Measurements from ENCODE around the gene OXCT1. TPM values are rescaled to one million over a fixed set of nuclear protein-coding genes. Genes with fewer than 3 reads are reported as not detected.

OXCT1 gene
- total and polyA plus RNA-seq, 2 experiments from 2014 or later = 16.1 to 20.5 TPM

- no peaks in the 10 kb centered on the region for H3K9me2 ChIP-seq (ENCODE audit: insufficient read depth)
- H3K9me3 ChIP-seq (ENCODE audit: low read depth) = no peaks in the 10 kb centered on the region
- H3K27ac ChIP-seq = no peak overlapping the region
- H4K20me1 ChIP-seq (ENCODE audit: insufficient read depth) = no peaks in the 10 kb centered on the region
- H3K4me3 ChIP-seq = no peak overlapping the region
- in situ Hi-C loops (cut with MboI) = loop anchor here (25.0 kb wide), 1 partner anchor 572 kb away; no protein-coding TSS in a partner anchor
- DNase-seq = no peak
- peaks cover 14% of the 10 kb centered on the region for H3K4me1 ChIP-seq (ENCODE audit: insufficient read depth)
- WGBS, 2 experiments (ENCODE audit: low coverage in 1 of 2, low lambda C conversion rate in 2 of 2, missing lambda C conversion rate in 2 of 2) = 96 to 97% methylated on average over 1 of the region's 1 CpG
- no peak overlapping the region for H2AFZ ChIP-seq
- peaks cover 5% of the 10 kb centered on the region for H3K36me3 ChIP-seq (ENCODE audit: low read depth)
- no peak for TF ChIP-seq EZH2phosphoT487 (IDR thresholded peaks at IDR 0.05; ENCODE audit: insufficient read depth, low read depth)
- no peak overlapping the region for H3K9ac ChIP-seq
- peaks cover 14% of the 10 kb centered on the region for H3F3A ChIP-seq (ENCODE audit: insufficient read depth)
- H3K79me2 ChIP-seq (ENCODE audit: insufficient read depth) = no peaks in the 10 kb centered on the region
- no peaks in the 10 kb centered on the region for H3K27me3 ChIP-seq (replicated peaks; ENCODE audit: insufficient read depth)
- H3K4me2 ChIP-seq (ENCODE audit: unreplicated experiment) = no peak overlapping the region
Observed at GRCh38 chr5:41834506-41834905, 35.7 kb downstream of the OXCT1 start.

DNA sequence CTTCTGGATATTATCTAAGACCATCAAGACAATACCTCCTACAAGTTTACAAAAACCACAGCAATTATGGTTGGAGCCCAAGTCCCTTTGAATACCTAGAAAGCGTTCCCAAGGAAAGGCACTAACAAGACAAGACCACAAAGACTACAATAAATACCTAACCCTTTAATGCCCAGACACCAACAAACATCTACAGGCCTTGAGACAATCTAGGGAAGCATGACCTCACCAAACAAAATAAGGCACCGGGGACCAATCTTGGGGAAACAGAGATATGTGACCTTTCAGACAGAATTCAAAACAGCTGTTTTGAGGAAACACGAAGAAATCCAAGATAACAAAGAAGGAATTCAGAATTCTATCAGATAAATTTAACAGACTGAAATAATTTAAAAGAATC lies 37.8 kb downstream of the OXCT1 start:
- WGBS, 2 experiments (ENCODE audit: low coverage in 1 of 2, low lambda C conversion rate in 2 of 2, missing lambda C conversion rate in 2 of 2) = 92% methylated on average over 3 of the region's 3 CpGs
- in situ Hi-C loops (cut with MboI) = loop anchor here (25.0 kb wide), 1 partner anchor 570 kb away; no protein-coding TSS in a partner anchor

DNA sequence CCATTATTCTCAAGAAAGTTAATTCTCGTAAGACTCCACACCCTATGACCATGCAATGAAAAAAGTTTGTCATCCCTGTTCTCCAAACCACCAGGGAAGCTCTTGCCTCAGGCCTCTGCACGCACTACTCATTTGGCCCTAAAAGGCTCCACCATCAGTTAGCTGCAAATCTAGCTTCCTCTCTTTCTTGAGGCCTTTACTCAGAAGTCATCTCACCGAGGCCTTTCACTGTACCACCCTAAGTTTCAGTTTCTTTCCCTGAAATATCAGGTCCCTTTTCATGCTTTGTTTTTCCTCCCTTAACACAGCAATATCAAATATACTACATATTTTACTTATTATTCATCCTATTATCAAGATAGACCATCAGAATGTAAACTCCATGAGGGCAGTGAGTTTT lies 39.1 kb downstream of the OXCT1 start:
- Histone ChIP-seq H3K9ac (no peak overlapping the region), H3K79me2 (ENCODE audit: insufficient read depth) (no peaks in the 10 kb centered on the region), H3K4me1 (ENCODE audit: insufficient read depth) (peaks cover 13% of the 10 kb centered on the region), H4K20me1 (ENCODE audit: insufficient read depth) (no peaks in the 10 kb centered on the region), H2AFZ (no peak overlapping the region), H3K9me2 (ENCODE audit: insufficient read depth) (no peaks in the 10 kb centered on the region), H3K4me2 (ENCODE audit: unreplicated experiment) (no peak overlapping the region), H3K27me3 (replicated peaks; ENCODE audit: insufficient read depth) (no peaks in the 10 kb centered on the region), H3K27ac (no peak overlapping the region), H3K9me3 (ENCODE audit: low read depth) (no peaks in the 10 kb centered on the region), H3K36me3 (ENCODE audit: low read depth) (peaks cover 5% of the 10 kb centered on the region), H3K4me3 (no peak overlapping the region), H3F3A (ENCODE audit: insufficient read depth) (peaks cover 13% of the 10 kb centered on the region)
- WGBS, 2 experiments (ENCODE audit: low coverage in 1 of 2, low lambda C conversion rate in 2 of 2, missing lambda C conversion rate in 2 of 2) = 92 to 99% methylated on average over 3 of the region's 3 CpGs
- TF ChIP-seq EZH2phosphoT487 (IDR thresholded peaks at IDR 0.05; ENCODE audit: insufficient read depth, low read depth) = no peak
- no peak for TF ChIP-seq EZH2 (IDR thresholded peaks at IDR 0.05; ENCODE audit: insufficient read depth, poor library complexity, severe bottlenecking)
- in situ Hi-C loops (cut with MboI) = loop anchor here (25.0 kb wide), 1 partner anchor 569 kb away; no protein-coding TSS in a partner anchor
- no peak for DNase-seq

More for the DNA sequence above, 37.8 kb downstream of the OXCT1 start:
- no peak overlapping the region for H3K4me3 ChIP-seq
- no peak overlapping the region for H3K9ac ChIP-seq
- TF ChIP-seq EZH2phosphoT487 (IDR thresholded peaks at IDR 0.05; ENCODE audit: insufficient read depth, low read depth) (no peak), EZH2 (IDR thresholded peaks at IDR 0.05; ENCODE audit: insufficient read depth, poor library complexity, severe bottlenecking) (no peak)
- peaks cover 5% of the 10 kb centered on the region for H3K36me3 ChIP-seq (ENCODE audit: low read depth)
- H3K9me2 ChIP-seq (ENCODE audit: insufficient read depth) = no peaks in the 10 kb centered on the region
- no peaks in the 10 kb centered on the region for H3K9me3 ChIP-seq (ENCODE audit: low read depth)
- no peak overlapping the region for H2AFZ ChIP-seq
- peaks cover 14% of the 10 kb centered on the region for H3F3A ChIP-seq (ENCODE audit: insufficient read depth)
- H3K4me2 ChIP-seq (ENCODE audit: unreplicated experiment) = no peak overlapping the region
- no peak overlapping the region for H3K27ac ChIP-seq
- no peak for DNase-seq
- peaks cover 14% of the 10 kb centered on the region for H3K4me1 ChIP-seq (ENCODE audit: insufficient read depth)
- no peaks in the 10 kb centered on the region for H3K27me3 ChIP-seq (replicated peaks; ENCODE audit: insufficient read depth)
- H4K20me1 ChIP-seq (ENCODE audit: insufficient read depth) = no peaks in the 10 kb centered on the region
- H3K79me2 ChIP-seq (ENCODE audit: insufficient read depth) = no peaks in the 10 kb centered on the region

- no peak overlapping the region for H3K9ac ChIP-seq
- no peaks in the 10 kb centered on the region for H3K79me2 ChIP-seq (ENCODE audit: insufficient read depth)
- no peaks in the 10 kb centered on the region for H3K27me3 ChIP-seq (replicated peaks; ENCODE audit: insufficient read depth)
- no peaks in the 10 kb centered on the region for H3F3A ChIP-seq (ENCODE audit: insufficient read depth)
- H4K20me1 ChIP-seq (ENCODE audit: insufficient read depth) = no peaks in the 10 kb centered on the region
- no peak overlapping the region for H3K4me2 ChIP-seq (ENCODE audit: unreplicated experiment)
- peaks cover 5% of the 10 kb centered on the region for H3K36me3 ChIP-seq (ENCODE audit: low read depth)
- no peak overlapping the region for H2AFZ ChIP-seq
- DNase-seq = no peak
- 100% methylated on average over 1 of the region's 1 CpG for WGBS, 2 experiments (ENCODE audit: low coverage in 1 of 2, low lambda C conversion rate in 2 of 2, missing lambda C conversion rate in 2 of 2)
- in situ Hi-C loops (cut with MboI) = loop anchor here (25.0 kb wide), 1 partner anchor 565 kb away; no protein-coding TSS in a partner anchor
- H3K4me3 ChIP-seq = no peak overlapping the region
- no peaks in the 10 kb centered on the region for H3K9me2 ChIP-seq (ENCODE audit: insufficient read depth)
- H3K27ac ChIP-seq = no peak overlapping the region
- H3K4me1 ChIP-seq (ENCODE audit: insufficient read depth) = no peaks in the 10 kb centered on the region
- no peaks in the 10 kb centered on the region for H3K9me3 ChIP-seq (ENCODE audit: low read depth)
- TF ChIP-seq EZH2 (IDR thresholded peaks at IDR 0.05; ENCODE audit: insufficient read depth, poor library complexity, severe bottlenecking) (no peak), EZH2phosphoT487 (IDR thresholded peaks at IDR 0.05; ENCODE audit: insufficient read depth, low read depth) (no peak)
Observed at GRCh38 chr5:41827792-41828191, 42.4 kb downstream of the OXCT1 start.

- no peak overlapping the region for H3K27ac ChIP-seq
- no peak overlapping the region for H3K4me3 ChIP-seq
- no peak overlapping the region for H2AFZ ChIP-seq
- no peak overlapping the region for H3K9ac ChIP-seq
- no peaks in the 10 kb centered on the region; the same call in 1 of the 2 replicates for H3K9me2 ChIP-seq (ENCODE audit: insufficient read depth)
- in situ Hi-C loops (cut with MboI) = no loop called here
- WGBS, 2 experiments (ENCODE audit: low coverage in 1 of 2, low lambda C conversion rate in 2 of 2, missing lambda C conversion rate in 2 of 2) = 71 to 77% methylated on average over 3 of the region's 3 CpGs
- H3K79me2 ChIP-seq (ENCODE audit: insufficient read depth) = no peaks in the 10 kb centered on the region
- no peaks in the 10 kb centered on the region for H4K20me1 ChIP-seq (ENCODE audit: insufficient read depth)
- H3K4me2 ChIP-seq (ENCODE audit: unreplicated experiment) = no peak overlapping the region
- no peaks in the 10 kb centered on the region for H3K36me3 ChIP-seq (ENCODE audit: low read depth)
- H3K9me3 ChIP-seq (ENCODE audit: low read depth) = no peaks in the 10 kb centered on the region
- DNase-seq = no peak
- no peaks in the 10 kb centered on the region for H3F3A ChIP-seq (ENCODE audit: insufficient read depth)
- no peaks in the 10 kb centered on the region for H3K27me3 ChIP-seq (replicated peaks; ENCODE audit: insufficient read depth)
- no peaks in the 10 kb centered on the region for H3K4me1 ChIP-seq (ENCODE audit: insufficient read depth)
- TF ChIP-seq EZH2phosphoT487 (IDR thresholded peaks at IDR 0.05; ENCODE audit: insufficient read depth, low read depth) = no peak
- no peak for TF ChIP-seq EZH2 (IDR thresholded peaks at IDR 0.05; ENCODE audit: insufficient read depth, poor library complexity, severe bottlenecking)
Observed at GRCh38 chr5:41822036-41822435, 48.2 kb downstream of the OXCT1 start.

All from GM23248 (cell line).